CD4-positive, alpha-beta T cell treated with Interleukin-6 at 100 ng/mL for 8 hours (primary cell): Measurements from ENCODE around the gene WDR47.
"Not testable (repeated sequence)": the region's sequence is repeated elsewhere in the genome, so short reads cannot be mapped to it uniquely, and the experiment has no call there.

Experiments used
- DNase-seq: peaks from one replicate; pipeline ENCODE4 v3.0.0-alpha.2; 2020; ENCODE audit warnings: mixed read lengths, low spot score

WDR47 gene

DNA sequence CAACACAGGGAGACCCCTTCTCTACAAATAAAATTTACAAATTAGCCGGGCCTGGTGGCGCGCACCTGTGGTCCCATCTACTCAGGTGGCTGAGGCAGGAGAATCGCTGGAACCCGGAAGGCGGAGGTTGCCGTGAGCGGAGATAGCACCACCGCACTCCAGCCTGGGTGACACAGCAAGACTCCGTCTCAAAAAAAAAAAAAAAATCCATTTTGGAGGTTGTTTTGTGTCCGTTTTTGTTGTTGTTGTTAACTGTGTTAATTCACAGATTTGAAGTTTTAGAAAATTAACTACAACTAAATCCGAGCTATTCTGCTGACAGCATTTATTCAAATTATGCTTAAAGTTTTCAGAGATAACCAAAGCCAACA, 79.2 kb downstream of the WDR47 start:
- DNase-seq, result no peak

DNA sequence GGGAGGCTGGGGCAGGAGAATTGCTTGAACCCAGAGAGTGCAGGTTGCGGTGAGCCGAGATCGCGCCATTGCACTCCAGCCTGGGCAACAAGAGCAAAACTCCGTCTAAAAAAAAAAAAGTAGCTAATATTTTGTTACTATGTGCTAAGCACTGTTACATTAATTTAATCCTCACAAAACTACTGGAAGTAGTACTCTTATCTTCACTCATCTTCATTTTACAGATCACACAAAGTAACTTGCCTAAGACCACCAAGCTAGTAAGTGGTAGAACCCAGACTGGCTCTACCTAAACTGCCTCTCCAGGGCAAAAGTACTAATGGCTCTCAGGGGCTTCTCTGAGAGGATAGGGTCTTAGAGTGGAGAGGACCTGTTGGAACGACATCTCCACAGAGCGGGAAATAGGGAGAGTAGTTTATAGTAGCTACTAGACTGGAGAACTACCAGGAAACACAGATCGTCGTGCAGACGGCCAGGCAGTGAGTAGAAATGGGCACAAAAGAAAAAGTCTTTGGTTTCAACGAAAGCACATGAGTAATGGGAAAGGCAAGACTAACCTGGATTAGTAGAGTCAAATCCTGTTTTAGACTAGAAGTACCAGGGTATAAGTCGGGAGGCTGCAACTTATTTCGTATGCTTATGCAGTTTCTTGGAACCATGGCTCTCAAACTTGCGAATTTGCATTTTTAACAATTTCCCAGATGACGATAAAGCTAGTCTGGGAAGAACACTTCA, 80.0 kb downstream of the WDR47 start:
- DNase-seq, result no peak

DNA sequence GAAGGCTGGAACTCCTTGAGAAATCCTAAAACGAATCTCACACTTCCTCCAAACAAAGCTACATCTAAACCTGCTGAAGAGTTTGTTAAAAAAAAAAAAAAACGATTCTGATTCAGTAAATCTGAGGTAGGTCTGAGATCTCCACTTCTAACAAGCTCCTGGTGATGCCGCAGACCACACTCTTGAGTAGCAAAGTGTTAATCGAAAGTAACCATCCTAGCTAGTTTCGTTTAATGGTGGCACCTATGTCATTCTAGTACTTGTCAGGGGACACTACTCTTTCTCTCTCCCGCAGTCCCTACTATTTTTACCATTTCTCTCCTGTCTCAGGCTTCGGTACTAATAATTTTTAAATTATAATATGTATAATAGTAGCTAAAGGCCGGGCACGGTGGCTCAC, 80.7 kb downstream of the WDR47 start:
- DNase-seq, result no peak

DNA sequence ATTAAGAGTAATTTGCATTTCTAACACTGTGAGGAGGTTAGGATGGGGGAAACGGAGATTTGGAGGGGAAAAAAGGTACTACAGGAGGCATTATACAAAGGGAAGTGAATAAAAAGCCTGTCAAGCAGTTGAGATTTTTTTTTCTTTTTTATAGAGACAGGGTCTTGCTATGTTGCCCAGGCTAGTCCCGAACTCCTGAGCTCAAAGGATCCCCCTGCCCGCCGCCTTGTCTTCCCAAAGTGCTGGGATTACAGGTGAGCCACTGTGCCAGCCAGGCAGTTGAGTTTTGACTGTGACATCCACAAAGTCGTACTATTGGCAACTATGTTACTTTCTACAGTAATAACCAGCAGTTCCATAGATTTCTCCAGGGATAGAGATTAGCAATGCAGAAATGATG, 81.2 kb downstream of the WDR47 start:
- no peak for DNase-seq

DNA sequence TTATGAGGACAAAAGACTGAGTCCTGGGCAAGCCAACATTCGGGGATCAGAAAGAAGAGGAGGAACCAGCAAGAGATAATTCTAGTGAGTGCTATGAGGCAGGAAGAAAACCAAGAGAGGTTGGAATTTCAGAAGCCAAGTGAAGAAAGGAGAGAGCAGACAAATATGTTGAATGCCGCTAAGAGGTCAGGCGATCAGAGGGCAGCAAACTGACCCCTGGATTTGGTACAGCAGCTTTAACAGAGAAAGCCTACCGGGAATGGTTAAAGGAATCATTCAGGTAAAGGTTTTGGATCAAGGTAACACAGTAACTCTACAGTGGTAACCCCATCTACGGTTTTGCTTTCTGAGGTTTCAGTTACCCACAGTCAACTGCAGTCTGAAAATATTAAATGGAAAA, 84.0 kb downstream of the WDR47 start:
- DNase-seq, result no peak

DNA sequence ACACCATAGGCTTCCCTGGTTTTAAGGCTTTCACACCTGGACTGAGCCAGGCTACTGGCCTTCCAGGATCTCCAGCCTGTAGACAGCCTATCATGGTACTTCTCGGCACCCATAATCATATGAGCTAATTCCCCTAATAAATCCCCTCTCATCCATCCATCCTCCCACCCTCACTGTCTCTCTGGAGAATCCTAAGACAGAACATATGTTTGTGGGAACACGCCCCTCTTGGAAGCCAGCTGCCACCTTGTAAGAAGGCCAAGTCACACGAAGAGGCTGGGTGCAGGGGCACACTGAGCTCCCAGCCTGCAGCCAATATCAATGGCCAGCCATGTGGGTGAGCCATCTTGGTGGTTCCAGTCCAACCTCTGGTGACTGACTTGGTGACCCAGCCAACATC, 86.0 kb downstream of the WDR47 start:
- no peak for DNase-seq

DNA sequence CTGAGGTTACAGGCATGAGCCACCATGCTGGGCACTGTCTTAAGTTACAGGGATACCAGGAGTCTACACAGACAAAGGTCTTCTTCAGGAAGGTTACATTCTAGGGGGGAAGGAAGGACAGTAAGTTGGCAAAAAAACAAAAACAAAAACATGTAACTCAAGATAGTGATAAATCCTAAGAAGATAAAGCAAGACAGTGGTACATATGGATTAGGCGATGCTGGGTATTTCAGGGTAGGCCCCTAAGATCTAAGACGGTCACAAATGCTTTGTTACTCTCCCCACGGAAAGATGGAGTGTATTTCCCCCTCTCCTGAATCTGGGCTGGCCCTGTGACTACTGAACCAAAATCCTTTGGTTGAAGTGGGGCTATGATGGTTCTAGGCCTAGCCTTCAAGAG, 86.8 kb downstream of the WDR47 start:
- DNase-seq, result no peak

DNA sequence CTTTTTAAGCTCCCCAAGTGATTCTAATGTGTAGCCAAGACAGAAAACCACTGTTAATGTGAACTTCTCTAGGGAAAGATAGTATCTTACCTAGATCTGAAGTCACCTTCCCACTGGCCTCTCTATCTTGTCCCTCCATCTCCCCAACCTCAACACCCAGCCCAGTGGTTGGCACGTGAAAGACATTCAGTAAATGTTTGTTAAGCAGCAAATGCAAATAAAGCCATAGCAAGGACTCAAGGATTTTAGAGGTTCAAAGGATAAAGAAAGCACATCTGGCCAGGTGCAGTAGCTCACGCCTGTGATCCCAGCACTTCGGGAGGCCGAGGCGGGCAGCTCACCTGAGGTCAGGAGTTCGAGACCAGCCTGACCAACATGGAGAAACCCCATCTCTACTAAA, 88.5 kb downstream of the WDR47 start:
- no peak for DNase-seq

DNA sequence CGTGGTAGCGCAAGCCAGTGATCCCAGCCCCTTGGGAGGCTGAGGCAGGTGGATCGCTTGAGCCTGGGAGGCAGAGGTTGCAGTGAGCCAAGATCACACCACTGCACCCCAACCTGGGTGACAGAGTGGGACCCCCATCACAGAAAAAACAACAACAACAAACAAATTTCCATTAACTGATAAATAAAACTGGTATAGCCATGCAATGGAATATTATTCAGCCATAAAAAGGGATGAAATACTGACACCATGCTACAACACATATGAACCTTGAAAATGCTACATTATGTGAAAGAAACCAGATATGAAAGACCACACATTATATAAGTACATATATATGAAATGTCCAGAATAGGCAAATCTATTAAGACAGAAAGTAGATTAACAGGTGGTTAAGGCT, 90.7 kb downstream of the WDR47 start:
- no peak for DNase-seq

DNA sequence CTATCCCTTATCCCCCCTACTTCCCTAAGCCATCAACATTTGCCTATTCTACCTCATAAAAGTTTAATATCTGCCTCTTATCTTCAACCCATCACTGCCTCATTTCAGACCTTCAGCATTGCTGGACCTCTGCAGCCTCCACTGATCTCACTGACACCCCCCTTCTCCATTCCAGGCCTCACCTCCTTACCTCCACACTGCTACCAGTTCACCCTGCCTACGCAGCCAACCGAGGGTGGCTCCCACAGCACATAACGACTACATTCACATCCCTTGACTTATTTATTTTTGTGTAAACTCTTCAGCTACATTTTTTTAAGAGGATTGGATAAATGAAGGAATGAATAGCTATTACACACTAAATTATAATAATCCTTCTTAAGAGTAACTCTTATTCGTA, 92.9 kb downstream of the WDR47 start:
- no peak for DNase-seq

DNA sequence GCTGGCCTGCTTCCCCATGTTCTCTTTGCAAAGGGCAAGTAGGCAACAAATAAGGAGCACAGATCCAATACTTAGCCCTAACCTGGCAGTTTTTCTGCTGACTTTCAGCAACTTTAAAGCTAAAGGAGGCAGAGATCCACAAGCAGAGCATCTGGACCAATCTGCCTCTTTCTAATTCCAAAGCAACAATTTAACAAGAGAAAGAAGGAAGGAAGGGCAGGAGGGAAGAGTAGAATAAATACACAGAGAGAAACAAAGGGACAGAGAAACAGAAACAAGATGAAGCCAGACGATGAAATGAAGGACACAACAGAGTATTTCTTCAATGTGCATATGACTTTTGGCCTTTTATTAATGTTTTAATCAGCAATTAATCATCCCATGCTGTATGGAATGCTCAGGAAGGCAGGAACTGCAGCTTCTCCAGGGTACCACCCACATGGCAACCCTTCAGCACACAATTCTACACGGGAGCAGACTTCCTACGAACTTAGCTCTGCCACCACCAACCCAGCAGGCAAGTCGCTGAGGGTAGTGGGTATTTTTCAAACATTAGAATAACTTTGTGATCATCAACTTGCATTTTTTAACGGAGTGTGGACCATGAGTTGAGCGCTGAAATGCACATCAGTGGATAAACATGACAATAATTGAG, 93.9 kb downstream of the WDR47 start:
- no peak for DNase-seq

DNA sequence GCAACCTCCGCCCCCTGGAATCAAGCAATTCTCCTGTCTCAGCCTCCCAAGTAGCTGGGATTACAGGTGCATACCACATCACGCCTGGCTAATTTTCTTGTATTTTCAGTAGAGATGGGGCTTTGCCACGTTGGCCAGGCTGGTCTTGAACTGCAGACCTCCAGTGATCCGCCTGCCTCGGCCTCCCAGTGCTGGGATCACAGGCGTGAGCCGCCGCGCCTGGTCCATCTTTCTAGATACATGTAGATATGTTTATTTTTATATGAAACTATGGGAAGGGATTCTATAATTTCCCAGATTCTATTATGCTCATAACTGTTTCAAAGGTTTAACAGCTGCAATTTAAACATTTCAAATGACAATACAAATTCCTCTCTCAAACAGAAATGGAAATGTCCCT, 105.7 kb downstream of the WDR47 start:
- no peak for DNase-seq

DNA sequence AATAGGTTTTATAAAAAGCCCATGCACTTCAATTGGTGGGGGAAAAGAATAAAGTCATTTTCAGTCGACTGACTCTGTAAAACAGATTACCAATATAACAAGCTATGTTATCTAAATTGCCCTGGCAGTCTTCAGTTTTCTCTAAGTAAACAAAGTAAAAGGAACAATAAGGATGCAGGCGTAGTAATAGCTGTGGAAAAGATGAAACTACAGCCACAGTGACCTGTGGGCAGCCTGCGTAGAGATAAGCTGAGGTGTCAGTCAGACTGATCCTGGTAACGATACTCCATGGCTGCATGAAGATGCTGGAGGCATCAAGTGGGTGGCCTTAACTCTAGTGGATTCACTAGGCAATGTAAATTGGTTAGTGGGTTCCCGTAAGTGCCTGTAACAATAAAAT, 108.0 kb downstream of the WDR47 start:
- DNase-seq, result no peak

DNA sequence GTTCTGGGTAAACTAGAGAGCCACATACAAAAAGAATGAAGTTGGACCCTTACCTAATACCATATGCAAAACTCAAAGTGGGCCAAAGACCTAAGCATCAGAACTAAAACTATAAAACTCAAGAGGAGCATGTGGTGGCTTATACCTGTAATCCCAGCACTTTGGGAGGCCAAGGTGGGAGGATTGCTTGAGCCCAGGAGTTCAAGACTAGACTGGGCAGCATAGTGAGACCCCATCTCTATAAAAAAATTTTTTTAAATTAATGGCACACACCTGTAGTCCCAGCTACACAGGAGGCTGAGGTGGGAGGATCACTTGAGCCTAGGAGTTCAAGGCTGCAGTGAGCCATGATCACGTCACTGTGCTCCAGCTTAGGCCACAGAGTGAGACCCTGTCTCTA, 114.3 kb downstream of the WDR47 start:
- DNase-seq, result not testable (repeated sequence)

DNA sequence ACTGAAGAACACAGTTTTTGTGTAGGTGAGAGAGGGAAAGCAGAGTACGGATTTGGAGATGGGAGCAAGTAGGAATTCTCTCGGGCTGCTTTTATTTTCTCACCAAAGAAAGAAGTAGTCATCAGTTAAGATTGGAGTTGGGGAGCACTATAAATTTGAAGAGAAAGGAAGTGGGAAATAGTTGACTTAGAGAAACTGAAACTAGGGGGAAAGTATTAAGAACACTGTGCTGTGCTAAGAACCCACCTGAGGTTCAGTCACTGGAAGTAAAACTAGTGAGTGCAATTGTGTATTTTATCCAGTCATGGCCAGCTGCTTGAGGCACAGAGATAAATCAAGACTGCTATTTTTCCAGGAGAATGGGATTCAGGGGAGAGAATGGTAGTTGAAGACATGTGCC, 116.0 kb downstream of the WDR47 start:
- DNase-seq, result no peak
